ENCODE measurements around the gene JMJD1C. TPM values are rescaled to one million over a fixed set of nuclear protein-coding genes. Genes with fewer than 3 reads are reported as not detected.

JMJD1C gene
- total RNA-seq, 2 experiments from 2014 or later = 42.6 to 47.3 TPM

Small RNAs within 50 kb of the gene (microRNA-seq; reads per million reads assigned to microRNA genes)
- gene MIR1296 (ENCODE audit: borderline microRNAs expressed, borderline number of aligned reads, borderline replicate concordance) = 30.6 reads per million, percentile 50 among the genes with 10 or more reads in this experiment

Other genes starting within 250 kb of the JMJD1C start
- 10 to 100 TPM; 19.5 to 20.7 TPM for gene REEP3, start 55.4 kb upstream of the JMJD1C start, total RNA-seq